BE2C (cell line): Measurements from ENCODE around the gene MMP1.

Source experiments
- DNase-seq: peaks from one replicate; pipeline ENCODE4 v3.0.0-alpha.2; 2020
- H3K27me3 ChIP-seq: fragments of 250-450 bp; sonication (Bioruptor Pico); 2 replicates; pipeline ENCODE4 v1.5.1; 2020; ENCODE audit warnings: mild to moderate bottlenecking
- H3K36me3 ChIP-seq: fragments of 250-450 bp; sonication (Bioruptor Pico); 2 replicates; pipeline ENCODE4 v1.5.1; 2020; ENCODE audit warnings: mild to moderate bottlenecking
- H3K4me1 ChIP-seq: fragments of 250-450 bp; sonication (Bioruptor Pico); 2 replicates; pipeline ENCODE4 v1.5.1; 2020
- H3K4me3 ChIP-seq: 2 replicates; pipeline ENCODE4 v1.5.1; 2011; ENCODE audit warnings: low read depth, low read length
- H3K9me3 ChIP-seq: fragments of 250-450 bp; sonication (Bioruptor Pico); 2 replicates; pipeline ENCODE4 v1.5.1; 2020
- CTCF ChIP-seq: IDR thresholded peaks from 2 replicates; pipeline ENCODE4 v1.5.1; 2012; ENCODE audit warnings: mild to moderate bottlenecking, low read depth, low read length

The MMP1 gene

GRCh38 chr11:102762361-102762767 is 35.6 kb downstream of the MMP1 start:
- Histone ChIP-seq H3K4me1 (no peaks in the 10 kb centered on the region), H3K9me3 (no peaks in the 10 kb centered on the region), H3K4me3 (no peak overlapping the region), H3K27me3 (no peaks in the 10 kb centered on the region; the same call in 1 of the 2 replicates), H3K36me3 (no peaks in the 10 kb centered on the region)
- no peak for TF ChIP-seq CTCF
- no peak for DNase-seq

GRCh38 chr11:102761646-102762238 is 36.2 kb downstream of the MMP1 start:
- TF ChIP-seq CTCF, result no peak
- Histone ChIP-seq H3K4me1 (no peaks in the 10 kb centered on the region), H3K9me3 (no peaks in the 10 kb centered on the region), H3K27me3 (no peaks in the 10 kb centered on the region), H3K4me3 (no peak overlapping the region), H3K36me3 (no peaks in the 10 kb centered on the region)
- DNase-seq, result no peak

- Histone ChIP-seq H3K9me3 (no peaks in the 10 kb centered on the region), H3K4me1 (no peaks in the 10 kb centered on the region), H3K4me3 (no peak overlapping the region), H3K27me3 (no peaks in the 10 kb centered on the region), H3K36me3 (no peaks in the 10 kb centered on the region)
- no peak for TF ChIP-seq CTCF
- DNase-seq, result no peak
Measured at GRCh38 chr11:102760344-102761035, 37.5 kb downstream of the MMP1 start.

- H3K4me3 ChIP-seq, result no peak overlapping the region
- no peaks in the 10 kb centered on the region for H3K36me3 ChIP-seq
- H3K27me3 ChIP-seq, result no peaks in the 10 kb centered on the region
- TF ChIP-seq CTCF, result no peak
- H3K9me3 ChIP-seq, result no peaks in the 10 kb centered on the region
- DNase-seq, result no peak
- no peaks in the 10 kb centered on the region for H3K4me1 ChIP-seq
Measured at GRCh38 chr11:102757823-102758549, 40.0 kb downstream of the MMP1 start.

GRCh38 chr11:102753267-102753666 is 44.7 kb downstream of the MMP1 start:
- Histone ChIP-seq H3K4me3 (no peak overlapping the region), H3K4me1 (no peaks in the 10 kb centered on the region), H3K27me3 (no peaks in the 10 kb centered on the region), H3K36me3 (no peaks in the 10 kb centered on the region), H3K9me3 (no peaks in the 10 kb centered on the region)
- no peak for TF ChIP-seq CTCF
- DNase-seq, result no peak

GRCh38 chr11:102751673-102752072 is 46.3 kb downstream of the MMP1 start:
- no peak for TF ChIP-seq CTCF
- no peak for DNase-seq
- Histone ChIP-seq H3K4me3 (no peak overlapping the region), H3K9me3 (no peaks in the 10 kb centered on the region), H3K36me3 (no peaks in the 10 kb centered on the region), H3K4me1 (no peaks in the 10 kb centered on the region), H3K27me3 (no peaks in the 10 kb centered on the region)
